GM23338 (cell line): ENCODE results near the gene PDE10A. TPM values are rescaled to one million over a fixed set of nuclear protein-coding genes. Genes with fewer than 3 reads are reported as not detected.

Experiments used
- ATAC-seq: fragments of 200-7000 bp; cut with Tn5 transposase; 3 replicates; pipeline ENCODE4 v1.9.1; 2020
- DNase-seq: peaks from one replicate; pipeline ENCODE4 v3.0.0-alpha.2; 2015; ENCODE audit warnings: low spot score
- H2AFZ ChIP-seq: fragments of 200-600 bp; sonication (generic); 2 replicates; pipeline ENCODE4 v1.8.0; 2016; ENCODE audit warnings: antibody characterized with exemption, mild to moderate bottlenecking, moderate library complexity
- H3F3A ChIP-seq: fragments of 200-600 bp; sonication (generic); replicated peaks from 2 replicates; pipeline ENCODE4 v1.8.0; 2017; ENCODE audit warnings: antibody characterized with exemption, mixed run types, low read depth
- H3K27ac ChIP-seq: fragments of 200-600 bp; sonication (generic); 2 replicates; pipeline ENCODE4 v1.6.1; 2016; ENCODE audit warnings: low read depth
- H3K27me3 ChIP-seq: fragments of 200-600 bp; sonication (generic); 2 replicates; pipeline ENCODE4 v1.8.0; 2016; ENCODE audit warnings: mild to moderate bottlenecking, mixed run types, moderate library complexity; ENCODE audit not compliant: insufficient read depth
- H3K36me3 ChIP-seq: fragments of 200-600 bp; sonication (generic); 2 replicates; pipeline ENCODE4 v1.8.0; 2016; ENCODE audit warnings: mild to moderate bottlenecking; ENCODE audit not compliant: insufficient read depth
- H3K4me1 ChIP-seq: fragments of 200-600 bp; sonication (generic); 2 replicates; pipeline ENCODE4 v1.8.0; 2016; ENCODE audit warnings: mild to moderate bottlenecking, moderate library complexity; ENCODE audit not compliant: insufficient read depth
- H3K4me2 ChIP-seq: fragments of 200-600 bp; sonication (generic); 2 replicates; pipeline ENCODE4 v1.7.1; 2017; ENCODE audit warnings: mixed run types
- H3K4me3 ChIP-seq: fragments of 200-600 bp; sonication (generic); 2 replicates; pipeline ENCODE4 v1.6.1; 2016; ENCODE audit warnings: mixed run types
- H3K79me2 ChIP-seq: fragments of 200-600 bp; sonication (generic); replicated peaks from 2 replicates; pipeline ENCODE4 v1.8.0; 2017; ENCODE audit warnings: mild to moderate bottlenecking; ENCODE audit not compliant: insufficient read depth
- H3K9me2 ChIP-seq: fragments of 200-600 bp; sonication (generic); 2 replicates; pipeline ENCODE4 v1.8.0; 2017; ENCODE audit not compliant: insufficient read depth
- H4K20me1 ChIP-seq: fragments of 200-600 bp; sonication (generic); replicated peaks from 2 replicates; pipeline ENCODE4 v1.8.0; 2017; ENCODE audit warnings: mild to moderate bottlenecking; ENCODE audit not compliant: insufficient read depth
- H3K27ac Mint-ChIP-seq: 2 replicates; pipeline ENCODE4 v1.8.0; 2020; ENCODE audit warnings: inconsistent platforms, mild to moderate bottlenecking, moderate library complexity, mixed read lengths
- H3K27me3 Mint-ChIP-seq: 3 replicates; pipeline ENCODE4 v1.8.0; 2022; ENCODE audit warnings: low read depth, mild to moderate bottlenecking, moderate library complexity, mixed read lengths, inconsistent platforms; ENCODE audit not compliant: insufficient read depth, poor library complexity
- H3K36me3 Mint-ChIP-seq: 3 replicates; pipeline ENCODE4 v1.8.0; 2021; ENCODE audit warnings: low read depth, mild to moderate bottlenecking, inconsistent platforms, moderate library complexity, mixed read lengths
- H3K4me1 Mint-ChIP-seq: 3 replicates; pipeline ENCODE4 v1.8.0; 2020; ENCODE audit warnings: mild to moderate bottlenecking, inconsistent platforms, mixed read lengths
- H3K4me3 Mint-ChIP-seq: 3 replicates; pipeline ENCODE4 v1.8.0; 2021; ENCODE audit warnings: moderate library complexity, mild to moderate bottlenecking, inconsistent platforms, mixed read lengths
- H3K9me3 Mint-ChIP-seq: 3 replicates; pipeline ENCODE4 v1.8.0; 2020; ENCODE audit warnings: moderate library complexity, mild to moderate bottlenecking, inconsistent platforms, mixed read lengths
- CREB1 ChIP-seq: fragments of 250-450 bp; sonication (Bioruptor Pico); IDR thresholded peaks from 2 replicates; pipeline ENCODE4 v1.5.0; 2020; ENCODE audit warnings: low read depth, mild to moderate bottlenecking, moderate library complexity
- CTCF ChIP-seq, 2 experiments: fragments of 200-600 bp in 1 of 2; sonication (generic) in 1 of 2; conservative IDR thresholded peaks; 2 replicates each; pipeline versions ENCODE4 v1.5.1 to v1.6.1; 2016 to 2017; ENCODE audit warnings: antibody characterized with exemption in 2 of 2, low read depth in 2 of 2, mild to moderate bottlenecking in 2 of 2, moderate library complexity in 1 of 2
- ETS1 ChIP-seq: IDR thresholded peaks from 2 replicates; pipeline ENCODE4 v1.6.1; 2016; ENCODE audit warnings: antibody characterized with exemption
- EZH2 ChIP-seq: fragments of 200-600 bp; sonication (generic); IDR thresholded peaks from one replicate; pipeline ENCODE4 v1.8.0; 2017; ENCODE audit warnings: antibody characterized with exemption, mild to moderate bottlenecking, low read depth; ENCODE audit not compliant: unreplicated experiment
- EZH2phosphoT487 ChIP-seq: fragments of 200-600 bp; sonication (generic); IDR thresholded peaks from one replicate; pipeline ENCODE4 v1.8.1; 2018; ENCODE audit warnings: antibody characterized with exemption; ENCODE audit not compliant: unreplicated experiment
- JUNB ChIP-seq: IDR thresholded peaks from one replicate; pipeline ENCODE4 v1.6.1; 2016; ENCODE audit warnings: antibody characterized with exemption; ENCODE audit not compliant: unreplicated experiment
- POLR2AphosphoS5 ChIP-seq: IDR thresholded peaks from 2 replicates; pipeline ENCODE4 v1.6.1; 2016; ENCODE audit warnings: antibody characterized with exemption, low read depth
- ZNF114 ChIP-seq: fragments of 250-450 bp; sonication (Bioruptor Pico); IDR thresholded peaks from 2 replicates; pipeline ENCODE4 v1.5.0; 2020; ENCODE audit warnings: mild to moderate bottlenecking, moderate library complexity
- ZNF331 ChIP-seq: fragments of 250-450 bp; sonication (Bioruptor Pico); IDR thresholded peaks from 2 replicates; pipeline ENCODE4 v1.5.0; 2020; ENCODE audit warnings: low read depth, mild to moderate bottlenecking, moderate library complexity
- polyA plus RNA-seq: library from polyadenylated mRNA; unstranded; fragments of >200 nt; fragmentation: Nextera tagmentation; extraction: Ambion mirVana; gene quantifications from 2 replicates; pipeline ENCODE4 v1.2.1, GENCODE V29; 2016
- total RNA-seq: library from RNA; depleted of rRNA; stranded (reverse); fragments of >200 nt; shearing (Covaris generic); gene quantifications from 2 replicates; pipeline ENCODE4 v1.2.3, GENCODE V29; 2014
- TF ChIP-seq, protein P1 (sequence below): IDR thresholded peaks from one replicate; pipeline ENCODE4 v1.6.1; 2018; ENCODE audit warnings: antibody characterized with exemption; ENCODE audit not compliant: unreplicated experiment

The PDE10A gene
- total and polyA plus RNA-seq, 2 experiments from 2014 or later: 0.50 to 3.9 TPM

DNA sequence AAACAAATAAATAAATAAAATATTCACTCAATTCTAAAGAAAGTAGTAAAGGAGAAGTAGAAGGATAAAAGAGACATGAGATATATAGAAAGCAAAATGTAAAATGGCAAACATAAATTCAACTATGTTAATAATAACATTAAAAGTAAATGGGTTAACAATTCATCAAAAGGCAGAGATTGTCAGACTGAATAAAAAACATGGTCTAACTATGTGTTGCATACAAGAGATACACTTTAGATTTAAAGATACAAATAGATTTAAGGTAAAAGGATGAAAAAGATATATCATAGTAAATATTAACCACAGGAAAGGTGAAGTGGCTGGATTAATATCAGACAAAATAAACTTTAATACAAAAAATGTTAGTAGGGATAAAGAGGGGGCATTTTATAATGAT is 35.8 kb upstream of the PDE10A start:
- H3K4me3 Mint-ChIP-seq: no peak overlapping the region
- H3K27me3 ChIP-seq: no peaks in the 10 kb centered on the region
- no peak overlapping the region for H2AFZ ChIP-seq
- no peaks in the 10 kb centered on the region for H3K79me2 ChIP-seq
- H3K36me3 ChIP-seq: no peaks in the 10 kb centered on the region
- H3K4me3 ChIP-seq: no peak overlapping the region
- no peaks in the 10 kb centered on the region for H4K20me1 ChIP-seq
- no peak overlapping the region for H3K4me2 ChIP-seq
- no peaks in the 10 kb centered on the region for H3K36me3 Mint-ChIP-seq
- H3K9me3 Mint-ChIP-seq: no peaks in the 10 kb centered on the region
- no peaks in the 10 kb centered on the region for H3F3A ChIP-seq
- H3K27me3 Mint-ChIP-seq: peaks cover 2% of the 10 kb centered on the region
- no peaks in the 10 kb centered on the region for H3K4me1 ChIP-seq
- H3K27ac Mint-ChIP-seq: no peak overlapping the region
- H3K27ac ChIP-seq: no peak overlapping the region
- DNase-seq (no peak), ATAC-seq (no peak)
- no peaks in the 10 kb centered on the region for H3K9me2 ChIP-seq
- TF ChIP-seq POLR2AphosphoS5: no peak
- TF ChIP-seq, protein P1, sequence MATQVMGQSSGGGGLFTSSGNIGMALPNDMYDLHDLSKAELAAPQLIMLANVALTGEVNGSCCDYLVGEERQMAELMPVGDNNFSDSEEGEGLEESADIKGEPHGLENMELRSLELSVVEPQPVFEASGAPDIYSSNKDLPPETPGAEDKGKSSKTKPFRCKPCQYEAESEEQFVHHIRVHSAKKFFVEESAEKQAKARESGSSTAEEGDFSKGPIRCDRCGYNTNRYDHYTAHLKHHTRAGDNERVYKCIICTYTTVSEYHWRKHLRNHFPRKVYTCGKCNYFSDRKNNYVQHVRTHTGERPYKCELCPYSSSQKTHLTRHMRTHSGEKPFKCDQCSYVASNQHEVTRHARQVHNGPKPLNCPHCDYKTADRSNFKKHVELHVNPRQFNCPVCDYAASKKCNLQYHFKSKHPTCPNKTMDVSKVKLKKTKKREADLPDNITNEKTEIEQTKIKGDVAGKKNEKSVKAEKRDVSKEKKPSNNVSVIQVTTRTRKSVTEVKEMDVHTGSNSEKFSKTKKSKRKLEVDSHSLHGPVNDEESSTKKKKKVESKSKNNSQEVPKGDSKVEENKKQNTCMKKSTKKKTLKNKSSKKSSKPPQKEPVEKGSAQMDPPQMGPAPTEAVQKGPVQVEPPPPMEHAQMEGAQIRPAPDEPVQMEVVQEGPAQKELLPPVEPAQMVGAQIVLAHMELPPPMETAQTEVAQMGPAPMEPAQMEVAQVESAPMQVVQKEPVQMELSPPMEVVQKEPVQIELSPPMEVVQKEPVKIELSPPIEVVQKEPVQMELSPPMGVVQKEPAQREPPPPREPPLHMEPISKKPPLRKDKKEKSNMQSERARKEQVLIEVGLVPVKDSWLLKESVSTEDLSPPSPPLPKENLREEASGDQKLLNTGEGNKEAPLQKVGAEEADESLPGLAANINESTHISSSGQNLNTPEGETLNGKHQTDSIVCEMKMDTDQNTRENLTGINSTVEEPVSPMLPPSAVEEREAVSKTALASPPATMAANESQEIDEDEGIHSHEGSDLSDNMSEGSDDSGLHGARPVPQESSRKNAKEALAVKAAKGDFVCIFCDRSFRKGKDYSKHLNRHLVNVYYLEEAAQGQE: no peak
- no peak for TF ChIP-seq EZH2
- no peak for TF ChIP-seq ETS1
- TF ChIP-seq ZNF114 (CRISPR knock-in tag): no peak
- no peak for TF ChIP-seq JUNB
- TF ChIP-seq EZH2phosphoT487: no peak
- no peaks in the 10 kb centered on the region for H3K4me1 Mint-ChIP-seq

GRCh38 chr6:165697171-165697570 is 34.1 kb upstream of the PDE10A start:
- H3F3A ChIP-seq: no peaks in the 10 kb centered on the region
- ATAC-seq: no peak
- H2AFZ ChIP-seq: no peak overlapping the region
- H3K79me2 ChIP-seq: no peaks in the 10 kb centered on the region
- H3K27ac ChIP-seq: no peak overlapping the region
- no peaks in the 10 kb centered on the region for H3K36me3 Mint-ChIP-seq
- H3K4me3 Mint-ChIP-seq: no peak overlapping the region
- no peak overlapping the region for H3K4me2 ChIP-seq
- H3K27me3 Mint-ChIP-seq: no peaks in the 10 kb centered on the region
- no peak for DNase-seq
- no peak overlapping the region for H3K27ac Mint-ChIP-seq
- H3K9me3 Mint-ChIP-seq: no peaks in the 10 kb centered on the region
- no peaks in the 10 kb centered on the region for H3K27me3 ChIP-seq
- H3K36me3 ChIP-seq: no peaks in the 10 kb centered on the region
- H3K4me1 ChIP-seq: no peaks in the 10 kb centered on the region
- H3K4me3 ChIP-seq: no peak overlapping the region
- no peaks in the 10 kb centered on the region for H3K9me2 ChIP-seq
- H4K20me1 ChIP-seq: no peaks in the 10 kb centered on the region
- no peaks in the 10 kb centered on the region for H3K4me1 Mint-ChIP-seq
- TF ChIP-seq CREB1 (CRISPR knock-in tag) (no peak), CTCF (conservative IDR thresholded peaks at IDR 0.05; ENCODE audit: low read depth in 2 of 2) (no peak), JUNB (no peak), ZNF331 (CRISPR knock-in tag) (no peak), POLR2AphosphoS5 (no peak), EZH2 (no peak)
- TF ChIP-seq, protein P1: no peak
